ENCODE measurements around the gene SPATC1L.
"Not testable (repeated sequence)": the region's sequence is repeated elsewhere in the genome, so short reads cannot be mapped to it uniquely, and the experiment has no call there.

Gene SPATC1L

DNA sequence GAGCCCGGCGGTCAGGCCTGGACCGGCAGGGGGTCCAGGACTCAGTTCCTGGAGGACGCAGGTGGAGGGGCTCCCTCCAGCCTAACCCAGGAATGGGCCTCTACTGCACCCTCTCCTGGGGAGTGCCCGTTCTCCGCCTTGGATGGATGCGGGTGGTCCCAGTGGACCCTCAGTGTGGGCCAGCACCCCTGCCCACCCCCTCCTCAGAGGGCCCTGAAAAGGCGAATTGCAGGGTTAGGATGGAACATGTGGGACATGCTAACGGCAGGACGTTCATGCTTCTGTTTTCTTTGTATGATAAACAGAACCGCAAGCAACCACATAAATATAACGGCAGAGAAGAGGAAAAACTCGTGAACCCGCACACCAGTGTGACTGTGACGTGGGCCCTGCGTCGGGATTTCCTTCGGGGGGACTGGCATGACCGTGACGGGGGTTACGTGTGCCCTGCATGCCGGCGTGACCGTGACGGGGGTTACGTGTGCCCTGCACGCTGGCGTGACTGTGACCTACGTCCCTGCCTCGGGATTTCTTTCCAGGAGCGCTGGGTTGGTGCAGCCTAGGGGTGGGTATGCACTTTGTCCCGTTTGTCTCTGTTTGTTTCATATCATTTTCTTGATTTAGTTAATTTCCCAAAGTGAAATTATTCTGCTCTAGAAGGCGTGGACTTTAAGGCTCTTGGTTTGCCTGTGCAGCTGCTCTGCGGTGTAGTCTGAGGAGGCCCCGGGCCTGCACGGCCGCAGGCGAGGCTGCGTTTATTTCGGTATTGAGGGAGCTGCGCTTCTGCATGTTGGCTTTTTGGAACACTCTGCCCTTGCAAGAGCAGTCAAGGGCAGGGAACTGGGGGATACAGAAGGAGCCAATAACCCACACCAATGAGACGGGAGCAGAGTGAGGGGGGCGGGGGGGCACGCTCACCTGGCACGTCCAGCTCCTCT is 32.0 kb downstream of the SPATC1L start:
- Histone ChIP-seq H3K9ac (ENCODE audit: insufficient read length, low read depth) (peak overlapping the region; percentile 52), H3K36me3 (ENCODE audit: insufficient read depth, insufficient read length, low read length) (peaks cover 8% of the 10 kb centered on the region), H3K4me1 (ENCODE audit: insufficient read depth, insufficient read length) (peaks cover 48% of the 10 kb centered on the region), H3K27me3 (ENCODE audit: insufficient read depth, insufficient read length) (no peaks in the 10 kb centered on the region), H3K9me3 (ENCODE audit: insufficient read depth, low read length) (no peaks in the 10 kb centered on the region), H3K4me3 (ENCODE audit: insufficient read length, low read depth) (no peak overlapping the region)
- TF ChIP-seq ZNF274 (IDR thresholded peaks at IDR 0.05; ENCODE audit: low read depth, low read length) (no peak), YY1 (IDR thresholded peaks at IDR 0.05; ENCODE audit: insufficient read depth, insufficient read length) (no peak), SUZ12 (IDR thresholded peaks at IDR 0.05; ENCODE audit: extremely low read depth, insufficient read depth, insufficient read length) (no peak)
- no peak for DNase-seq (ENCODE audit: low read depth, low spot score)

DNA sequence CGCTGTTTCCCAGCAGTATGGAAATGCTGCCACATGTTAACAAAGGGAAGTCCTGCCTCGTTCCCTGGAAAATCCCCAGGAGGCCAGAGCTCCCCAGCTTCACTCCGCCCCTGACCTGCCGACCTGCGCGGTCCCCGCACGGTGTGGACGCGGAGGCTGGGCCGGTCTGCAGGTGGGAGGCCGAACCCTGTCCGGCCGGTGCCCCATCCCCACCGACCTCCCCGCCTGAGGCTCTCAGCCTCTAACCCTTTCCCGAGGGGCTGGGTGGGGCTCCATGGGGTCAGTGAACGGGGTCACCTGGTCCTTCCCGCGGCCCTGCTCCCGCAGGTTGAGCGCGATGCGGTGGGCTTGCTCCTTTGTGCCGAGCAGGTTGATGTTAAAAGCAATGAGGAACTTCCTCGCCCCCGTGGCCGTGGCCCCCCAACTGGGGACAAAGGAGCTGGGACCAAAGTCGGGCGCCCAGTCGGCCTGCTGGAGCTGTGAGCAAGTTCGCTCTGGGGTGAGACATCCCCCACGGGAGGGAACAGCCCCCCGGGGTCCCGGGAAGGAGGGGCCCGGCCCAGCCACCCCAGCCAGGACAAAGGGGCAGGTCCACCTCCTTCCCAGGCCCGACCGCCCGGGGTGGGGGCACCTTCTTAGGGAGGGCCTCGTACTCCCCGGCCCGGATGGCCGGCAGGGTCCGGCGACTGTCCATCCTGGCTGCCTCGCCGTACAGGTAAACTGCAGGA is 32.8 kb downstream of the SPATC1L start:
- H3K27me3 ChIP-seq (ENCODE audit: insufficient read depth, insufficient read length): no peaks in the 10 kb centered on the region
- peaks cover 48% of the 10 kb centered on the region for H3K4me1 ChIP-seq (ENCODE audit: insufficient read depth, insufficient read length)
- H3K9me3 ChIP-seq (ENCODE audit: insufficient read depth, low read length): no peaks in the 10 kb centered on the region
- DNase-seq (ENCODE audit: low read depth, low spot score): no peak
- H3K9ac ChIP-seq (ENCODE audit: insufficient read length, low read depth): peak overlapping the region; percentile 22
- TF ChIP-seq YY1 (IDR thresholded peaks at IDR 0.05; ENCODE audit: insufficient read depth, insufficient read length) (no peak), SUZ12 (IDR thresholded peaks at IDR 0.05; ENCODE audit: extremely low read depth, insufficient read depth, insufficient read length) (no peak), ZNF274 (IDR thresholded peaks at IDR 0.05; ENCODE audit: low read depth, low read length) (no peak)
- no peak overlapping the region for H3K4me3 ChIP-seq (ENCODE audit: insufficient read length, low read depth)
- H3K36me3 ChIP-seq (ENCODE audit: insufficient read depth, insufficient read length, low read length): peaks cover 4% of the 10 kb centered on the region

DNA sequence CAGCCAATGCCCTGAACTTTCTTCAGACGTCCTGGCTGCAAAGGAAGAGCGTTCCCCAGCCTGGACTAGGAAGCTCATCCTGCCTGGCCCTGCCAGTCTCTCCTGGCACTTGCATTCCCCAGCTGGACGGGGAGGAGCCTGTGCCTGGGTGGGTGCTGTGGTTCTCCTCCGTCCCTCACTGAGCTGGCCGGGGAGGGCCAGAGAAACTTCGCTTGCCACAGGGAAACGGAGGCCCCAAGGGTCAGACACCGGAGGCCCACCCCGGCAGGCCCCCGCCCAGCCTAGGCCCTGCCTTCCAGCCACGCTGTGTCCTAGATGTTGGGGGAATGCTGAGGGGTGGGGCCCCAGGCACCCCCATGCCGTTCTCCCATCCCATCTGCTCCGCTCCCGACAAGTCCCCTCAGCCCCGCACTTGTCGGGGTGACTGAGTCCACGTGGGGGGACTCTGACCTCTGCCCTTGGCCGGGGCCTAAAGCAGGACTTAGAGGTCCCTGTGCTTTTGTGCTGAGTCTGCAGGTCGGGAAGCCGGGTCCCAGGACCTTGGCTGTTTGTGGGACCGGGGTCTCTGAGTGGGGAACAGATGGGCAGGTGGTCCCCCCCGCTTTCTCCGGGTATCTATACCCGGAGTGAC is 33.7 kb downstream of the SPATC1L start:
- no peak for DNase-seq (ENCODE audit: low read depth, low spot score)
- no peaks in the 10 kb centered on the region for H3K36me3 ChIP-seq (ENCODE audit: insufficient read depth, insufficient read length, low read length)
- H3K9me3 ChIP-seq (ENCODE audit: insufficient read depth, low read length): no peaks in the 10 kb centered on the region
- TF ChIP-seq ZNF274 (IDR thresholded peaks at IDR 0.05; ENCODE audit: low read depth, low read length): no peak
- TF ChIP-seq YY1 (IDR thresholded peaks at IDR 0.05; ENCODE audit: insufficient read depth, insufficient read length): no peak
- TF ChIP-seq SUZ12 (IDR thresholded peaks at IDR 0.05; ENCODE audit: extremely low read depth, insufficient read depth, insufficient read length): no peak
- no peak overlapping the region for H3K4me3 ChIP-seq (ENCODE audit: insufficient read length, low read depth)
- peak overlapping the region; percentile 7 for H3K9ac ChIP-seq (ENCODE audit: insufficient read length, low read depth)
- H3K27me3 ChIP-seq (ENCODE audit: insufficient read depth, insufficient read length): no peaks in the 10 kb centered on the region
- peaks cover 45% of the 10 kb centered on the region for H3K4me1 ChIP-seq (ENCODE audit: insufficient read depth, insufficient read length)

DNA sequence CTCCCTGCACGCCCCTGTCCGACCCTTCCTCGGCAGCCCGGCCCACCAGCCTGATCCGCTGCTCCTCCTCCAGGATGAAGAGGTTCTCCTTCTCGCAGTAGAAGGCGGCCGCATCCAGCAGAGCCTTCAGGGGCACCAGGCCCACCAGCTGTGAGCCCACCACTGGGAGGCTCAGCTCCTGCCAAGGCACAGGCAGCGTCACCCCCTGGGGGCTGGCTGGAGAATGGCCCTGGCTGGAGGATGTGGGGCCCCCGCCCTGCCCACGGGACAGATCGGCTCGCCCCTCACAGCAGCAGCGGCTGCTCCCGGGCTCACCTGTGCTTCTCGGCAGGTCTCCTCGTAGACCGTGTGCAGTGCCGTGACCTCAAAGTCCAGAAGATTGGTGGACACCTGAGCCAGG is 34.2 kb downstream of the SPATC1L start:
- no peaks in the 10 kb centered on the region for H3K36me3 ChIP-seq (ENCODE audit: insufficient read depth, insufficient read length, low read length)
- DNase-seq (ENCODE audit: low read depth, low spot score): no peak
- H3K4me1 ChIP-seq (ENCODE audit: insufficient read depth, insufficient read length): peaks cover 40% of the 10 kb centered on the region
- H3K4me3 ChIP-seq (ENCODE audit: insufficient read length, low read depth): no peak overlapping the region
- no peak overlapping the region for H3K9ac ChIP-seq (ENCODE audit: insufficient read length, low read depth)
- TF ChIP-seq SUZ12 (IDR thresholded peaks at IDR 0.05; ENCODE audit: extremely low read depth, insufficient read depth, insufficient read length) (no peak), YY1 (IDR thresholded peaks at IDR 0.05; ENCODE audit: insufficient read depth, insufficient read length) (no peak), ZNF274 (IDR thresholded peaks at IDR 0.05; ENCODE audit: low read depth, low read length) (no peak)
- H3K27me3 ChIP-seq (ENCODE audit: insufficient read depth, insufficient read length): no peaks in the 10 kb centered on the region
- H3K9me3 ChIP-seq (ENCODE audit: insufficient read depth, low read length): no peaks in the 10 kb centered on the region

DNA sequence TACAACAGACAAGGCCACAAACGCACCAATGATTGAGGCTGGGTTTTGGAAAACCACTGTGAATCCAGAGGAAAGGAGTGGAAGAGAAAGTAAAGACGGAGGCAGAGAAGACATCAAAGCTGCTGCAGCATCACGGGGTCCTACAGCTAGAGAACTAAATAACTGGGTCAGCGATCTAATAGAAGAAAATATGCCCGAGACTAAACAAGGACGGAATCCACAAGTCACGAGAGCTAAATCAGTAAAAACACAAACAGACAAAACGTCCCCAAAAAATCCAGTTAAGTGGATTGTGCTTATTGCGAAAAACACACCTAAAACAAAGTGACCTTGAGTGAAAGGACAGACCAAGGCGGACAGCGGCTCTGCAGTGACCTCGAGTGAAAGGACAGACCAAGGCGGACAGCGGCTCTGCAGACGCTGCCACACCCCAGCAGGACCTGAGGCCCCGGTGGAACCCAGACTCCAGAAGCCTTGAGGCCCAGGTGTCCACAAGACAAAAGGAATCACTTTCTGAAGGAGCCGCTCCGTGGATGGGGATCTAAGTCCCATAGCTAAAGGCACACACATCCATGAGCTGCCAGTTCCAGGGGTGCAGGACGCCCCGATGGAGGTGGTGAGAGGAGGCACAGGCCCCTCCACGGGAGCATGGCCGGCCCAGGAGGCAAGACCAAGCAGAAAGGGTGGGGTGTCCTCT is 34.9 kb downstream of the SPATC1L start:
- Histone ChIP-seq H3K9ac (ENCODE audit: insufficient read length, low read depth) (peak overlapping the region; percentile 3), H3K27me3 (ENCODE audit: insufficient read depth, insufficient read length) (no peaks in the 10 kb centered on the region), H3K4me3 (ENCODE audit: insufficient read length, low read depth) (no peak overlapping the region), H3K9me3 (ENCODE audit: insufficient read depth, low read length) (no peaks in the 10 kb centered on the region), H3K4me1 (ENCODE audit: insufficient read depth, insufficient read length) (peaks cover 35% of the 10 kb centered on the region), H3K36me3 (ENCODE audit: insufficient read depth, insufficient read length, low read length) (no peaks in the 10 kb centered on the region)
- DNase-seq (ENCODE audit: low read depth, low spot score): no peak
- no peak for TF ChIP-seq ZNF274 (IDR thresholded peaks at IDR 0.05; ENCODE audit: low read depth, low read length)
- no peak for TF ChIP-seq SUZ12 (IDR thresholded peaks at IDR 0.05; ENCODE audit: extremely low read depth, insufficient read depth, insufficient read length)
- TF ChIP-seq YY1 (IDR thresholded peaks at IDR 0.05; ENCODE audit: insufficient read depth, insufficient read length): no peak

DNA sequence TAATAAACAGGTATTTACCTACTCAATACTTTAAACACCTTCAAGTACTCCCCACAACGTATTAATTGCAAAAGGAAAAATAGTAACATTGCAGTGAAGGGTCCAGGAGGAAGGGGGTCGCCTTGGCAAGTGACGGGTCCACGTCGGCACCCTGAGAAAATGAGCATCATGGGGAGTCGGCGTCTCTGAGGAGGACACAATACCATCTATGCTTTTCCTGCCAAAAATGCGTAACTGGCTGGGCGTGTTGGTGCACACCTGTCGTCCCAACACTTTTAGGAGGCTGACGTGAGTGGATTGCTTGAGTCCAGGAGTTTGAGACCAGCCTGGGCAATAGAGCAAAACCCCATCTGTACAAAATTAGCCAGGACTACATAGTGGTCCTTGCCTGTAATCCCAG is 36.2 kb downstream of the SPATC1L start:
- Histone ChIP-seq H3K9me3 (ENCODE audit: insufficient read depth, low read length) (no peaks in the 10 kb centered on the region), H3K4me3 (ENCODE audit: insufficient read length, low read depth) (no peak overlapping the region), H3K9ac (ENCODE audit: insufficient read length, low read depth) (no peak overlapping the region), H3K27me3 (ENCODE audit: insufficient read depth, insufficient read length) (no peaks in the 10 kb centered on the region), H3K4me1 (ENCODE audit: insufficient read depth, insufficient read length) (peaks cover 30% of the 10 kb centered on the region), H3K36me3 (ENCODE audit: insufficient read depth, insufficient read length, low read length) (no peaks in the 10 kb centered on the region)
- TF ChIP-seq ZNF274 (IDR thresholded peaks at IDR 0.05; ENCODE audit: low read depth, low read length) (no peak), SUZ12 (IDR thresholded peaks at IDR 0.05; ENCODE audit: extremely low read depth, insufficient read depth, insufficient read length) (no peak), YY1 (IDR thresholded peaks at IDR 0.05; ENCODE audit: insufficient read depth, insufficient read length) (no peak)
- DNase-seq (ENCODE audit: low read depth, low spot score): no peak

DNA sequence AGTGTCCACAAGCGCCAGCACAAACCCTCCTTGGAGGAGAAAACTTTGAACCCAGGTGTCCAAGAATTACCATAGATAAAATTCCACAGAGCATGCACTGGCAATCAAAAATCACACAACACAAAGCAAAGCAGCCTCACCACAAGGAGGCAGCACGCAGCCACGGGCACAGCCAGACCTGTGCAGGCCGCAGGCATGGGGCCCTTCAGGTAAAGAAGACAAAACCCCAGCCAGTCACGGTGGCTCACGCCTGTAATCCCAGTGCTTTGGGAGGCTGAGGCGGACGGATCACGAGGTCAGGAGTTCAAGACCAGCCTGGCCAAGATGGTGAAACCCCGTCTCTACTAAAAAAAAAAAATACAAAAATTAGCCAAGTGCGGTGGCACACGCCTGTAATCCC is 36.8 kb downstream of the SPATC1L start:
- H3K9ac ChIP-seq (ENCODE audit: insufficient read length, low read depth); H3K4me3 ChIP-seq (ENCODE audit: insufficient read length, low read depth); H3K36me3 ChIP-seq (ENCODE audit: insufficient read depth, insufficient read length, low read length); H3K27me3 ChIP-seq (ENCODE audit: insufficient read depth, insufficient read length); H3K9me3 ChIP-seq (ENCODE audit: insufficient read depth, low read length): not testable (repeated sequence)
- peaks cover 25% of the 10 kb centered on the region for H3K4me1 ChIP-seq (ENCODE audit: insufficient read depth, insufficient read length)
- DNase-seq (ENCODE audit: low read depth, low spot score): peak; percentile 61
